ENCODE measurements around the gene CHST2.

Gene CHST2

DNA sequence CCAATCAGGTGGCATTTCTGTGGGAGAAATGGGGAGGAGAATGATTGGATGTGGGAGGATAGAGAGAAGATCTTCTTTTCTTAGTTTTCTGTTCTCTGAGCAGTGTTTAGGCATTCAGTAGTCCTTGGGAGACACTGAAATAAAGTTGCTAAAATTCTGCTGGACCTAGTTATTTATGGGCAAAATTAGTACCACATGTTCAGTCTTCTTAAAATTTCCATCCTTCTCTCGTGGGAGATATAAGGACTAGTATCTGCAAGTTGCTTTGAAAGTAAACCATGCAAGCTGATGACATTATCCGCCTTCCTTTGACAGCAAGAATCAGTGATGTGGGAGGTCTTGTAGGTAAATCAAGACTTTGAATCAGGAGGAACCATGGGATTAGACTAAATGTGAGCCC lies 19.9 kb upstream of the CHST2 start:
- DNase-seq = no peak

- no peak for DNase-seq
Observed at GRCh38 chr3:143100451-143100850, 19.1 kb upstream of the CHST2 start.

DNA sequence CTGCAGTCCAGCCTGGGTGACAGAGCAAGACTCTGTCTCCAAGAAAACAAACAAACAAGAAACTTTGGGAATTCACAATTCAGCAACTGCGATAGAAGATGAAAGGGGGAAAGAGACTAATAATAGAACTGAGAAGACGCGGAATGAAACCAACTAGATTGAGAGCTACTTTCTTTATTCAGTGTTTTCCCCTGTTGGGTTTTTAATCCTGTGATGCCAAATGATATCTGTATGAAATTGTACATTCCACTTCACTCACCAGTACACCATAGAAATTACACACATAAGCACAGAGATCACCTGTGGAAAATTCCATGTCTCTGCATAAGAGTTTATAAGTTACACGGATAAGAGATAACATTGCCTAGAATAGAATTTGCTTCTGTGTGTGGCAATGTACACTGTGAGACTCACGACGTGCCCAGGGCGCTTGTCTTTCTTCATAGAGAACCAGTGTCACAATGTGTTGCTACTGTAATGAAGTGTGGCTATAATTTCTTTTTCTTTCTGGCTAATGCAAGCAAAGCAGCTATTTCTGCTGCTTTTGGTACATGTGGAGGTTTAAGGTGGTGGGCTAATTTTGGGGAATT lies 17.7 kb upstream of the CHST2 start:
- no peak for DNase-seq

- DNase-seq = no peak
Observed at GRCh38 chr3:143103652-143104051, 15.9 kb upstream of the CHST2 start.

DNA sequence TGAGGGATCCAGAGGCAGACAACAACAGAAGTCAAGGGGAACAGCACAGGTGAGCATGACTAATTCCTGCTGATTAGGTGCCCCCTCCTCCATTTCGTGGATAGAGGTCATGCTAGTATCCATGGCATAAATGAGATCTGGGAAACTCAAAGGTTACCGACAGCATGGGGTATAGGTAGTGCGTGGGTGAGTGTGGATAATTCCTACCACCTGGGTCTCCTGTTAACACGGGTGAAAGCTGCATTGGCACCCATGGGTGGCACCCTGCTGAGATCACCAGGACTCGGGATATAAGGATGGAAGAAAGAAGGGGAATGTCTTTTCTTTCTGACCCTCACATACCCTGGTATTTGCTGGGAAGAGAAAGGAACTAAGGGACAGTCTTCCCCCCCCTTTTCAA lies 14.4 kb upstream of the CHST2 start:
- DNase-seq = no peak

DNA sequence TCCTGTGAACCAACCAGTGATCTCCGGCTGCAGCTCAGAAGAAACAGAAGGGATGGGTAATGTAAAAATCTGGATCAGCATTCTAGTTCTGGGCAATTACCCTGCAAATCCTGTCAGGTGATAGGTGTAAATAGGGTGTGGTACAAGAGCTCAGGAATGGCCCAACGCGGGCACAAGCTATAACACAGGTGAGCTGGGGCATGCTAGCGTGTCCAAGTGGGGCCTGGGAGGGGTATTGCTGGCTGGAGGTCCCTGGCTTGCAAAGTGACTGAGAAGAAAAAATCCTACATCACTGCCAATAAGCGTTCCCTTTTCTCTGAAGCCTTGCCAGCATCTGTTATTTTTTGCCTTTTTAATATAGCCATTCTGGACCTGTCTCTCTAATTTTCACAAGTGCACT lies 9.7 kb upstream of the CHST2 start:
- DNase-seq = no peak

DNA sequence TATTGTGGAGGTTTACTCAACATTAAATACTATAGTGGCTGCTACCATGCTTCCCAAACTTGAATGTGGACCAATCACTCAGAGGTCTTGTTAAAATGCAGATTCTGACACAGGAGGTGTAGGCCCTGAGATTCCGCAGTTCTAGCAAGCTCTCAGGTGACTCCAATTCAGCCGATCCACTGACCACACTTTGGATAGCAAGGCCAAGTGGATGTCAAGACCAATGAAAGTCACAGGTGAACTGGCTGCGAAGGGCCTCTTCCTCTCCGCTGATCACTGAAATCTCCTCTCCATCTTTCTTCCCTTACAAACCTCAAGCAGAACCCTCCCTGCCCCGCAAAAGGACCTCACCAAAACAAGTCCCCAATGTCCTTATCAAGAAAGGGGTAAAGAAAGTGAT lies 9.2 kb upstream of the CHST2 start:
- DNase-seq = no peak

DNA sequence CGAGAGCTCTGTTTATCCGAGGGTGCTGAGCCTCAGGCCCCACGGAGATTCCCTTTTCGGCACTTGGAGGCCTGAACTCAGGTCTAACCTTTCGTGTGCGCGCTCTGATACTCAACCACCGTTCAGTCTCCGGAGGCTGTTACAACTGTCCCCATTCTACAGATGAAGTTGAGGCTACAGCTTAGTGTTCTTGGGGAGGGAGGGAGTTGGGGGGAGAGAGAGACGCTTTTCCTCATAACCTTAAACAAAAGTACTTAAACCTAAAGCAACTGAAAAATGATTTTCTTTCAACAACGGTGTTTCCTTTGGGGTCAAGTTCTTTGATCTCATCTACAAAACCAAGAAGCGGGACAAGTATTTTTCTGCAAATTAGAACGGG lies 952 bp upstream of the CHST2 start:
- DNase-seq = no peak

GRCh38 chr3:143119974-143120715 lies 574 bp downstream of the CHST2 start:
- peak; percentile 15 for DNase-seq

DNA sequence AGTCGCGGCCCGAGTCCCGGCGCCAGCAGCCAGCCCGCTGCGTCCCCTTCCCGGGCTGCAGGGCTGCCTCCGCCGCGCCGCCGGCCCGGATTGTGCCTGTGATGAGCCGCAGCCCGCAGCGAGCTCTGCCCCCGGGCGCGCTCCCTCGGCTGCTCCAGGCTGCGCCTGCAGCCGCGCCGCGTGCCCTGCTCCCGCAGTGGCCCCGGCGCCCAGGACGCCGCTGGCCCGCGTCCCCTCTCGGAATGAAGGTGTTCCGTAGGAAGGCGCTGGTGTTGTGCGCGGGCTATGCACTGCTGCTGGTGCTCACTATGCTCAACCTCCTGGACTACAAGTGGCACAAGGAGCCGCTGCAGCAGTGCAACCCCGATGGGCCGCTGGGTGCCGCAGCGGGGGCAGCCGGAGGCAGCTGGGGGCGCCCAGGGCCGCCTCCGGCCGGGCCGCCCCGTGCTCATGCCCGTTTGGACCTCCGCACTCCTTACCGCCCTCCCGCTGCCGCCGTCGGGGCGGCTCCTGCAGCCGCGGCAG lies 1.2 kb downstream of the CHST2 start:
- peak; percentile 54 for DNase-seq

DNA sequence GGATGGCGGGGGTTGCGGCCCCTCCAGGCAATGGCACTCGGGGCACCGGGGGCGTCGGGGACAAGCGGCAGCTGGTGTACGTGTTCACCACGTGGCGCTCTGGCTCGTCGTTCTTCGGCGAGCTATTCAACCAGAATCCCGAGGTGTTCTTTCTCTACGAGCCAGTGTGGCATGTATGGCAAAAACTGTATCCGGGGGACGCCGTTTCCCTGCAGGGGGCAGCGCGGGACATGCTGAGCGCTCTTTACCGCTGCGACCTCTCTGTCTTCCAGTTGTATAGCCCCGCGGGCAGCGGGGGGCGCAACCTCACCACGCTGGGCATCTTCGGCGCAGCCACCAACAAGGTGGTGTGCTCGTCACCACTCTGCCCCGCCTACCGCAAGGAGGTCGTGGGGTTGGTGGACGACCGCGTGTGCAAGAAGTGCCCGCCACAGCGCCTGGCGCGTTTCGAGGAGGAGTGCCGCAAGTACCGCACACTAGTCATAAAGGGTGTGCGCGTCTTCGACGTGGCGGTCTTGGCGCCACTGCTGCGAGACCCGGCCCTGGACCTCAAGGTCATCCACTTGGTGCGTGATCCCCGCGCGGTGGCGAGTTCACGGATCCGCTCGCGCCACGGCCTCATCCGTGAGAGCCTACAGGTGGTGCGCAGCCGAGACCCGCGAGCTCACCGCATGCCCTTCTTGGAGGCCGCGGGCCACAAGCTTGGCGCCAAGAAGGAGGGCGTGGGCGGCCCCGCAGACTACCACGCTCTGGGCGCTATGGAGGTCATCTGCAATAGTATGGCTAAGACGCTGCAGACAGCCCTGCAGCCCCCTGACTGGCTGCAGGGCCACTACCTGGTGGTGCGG lies 1.9 kb downstream of the CHST2 start:
- DNase-seq = peak; percentile 69

DNA sequence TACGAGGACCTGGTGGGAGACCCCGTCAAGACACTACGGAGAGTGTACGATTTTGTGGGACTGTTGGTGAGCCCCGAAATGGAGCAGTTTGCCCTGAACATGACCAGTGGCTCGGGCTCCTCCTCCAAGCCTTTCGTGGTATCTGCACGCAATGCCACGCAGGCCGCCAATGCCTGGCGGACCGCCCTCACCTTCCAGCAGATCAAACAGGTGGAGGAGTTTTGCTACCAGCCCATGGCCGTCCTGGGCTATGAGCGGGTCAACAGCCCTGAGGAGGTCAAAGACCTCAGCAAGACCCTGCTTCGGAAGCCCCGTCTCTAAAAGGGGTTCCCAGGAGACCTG lies 2.5 kb downstream of the CHST2 start:
- no peak for DNase-seq

DNA sequence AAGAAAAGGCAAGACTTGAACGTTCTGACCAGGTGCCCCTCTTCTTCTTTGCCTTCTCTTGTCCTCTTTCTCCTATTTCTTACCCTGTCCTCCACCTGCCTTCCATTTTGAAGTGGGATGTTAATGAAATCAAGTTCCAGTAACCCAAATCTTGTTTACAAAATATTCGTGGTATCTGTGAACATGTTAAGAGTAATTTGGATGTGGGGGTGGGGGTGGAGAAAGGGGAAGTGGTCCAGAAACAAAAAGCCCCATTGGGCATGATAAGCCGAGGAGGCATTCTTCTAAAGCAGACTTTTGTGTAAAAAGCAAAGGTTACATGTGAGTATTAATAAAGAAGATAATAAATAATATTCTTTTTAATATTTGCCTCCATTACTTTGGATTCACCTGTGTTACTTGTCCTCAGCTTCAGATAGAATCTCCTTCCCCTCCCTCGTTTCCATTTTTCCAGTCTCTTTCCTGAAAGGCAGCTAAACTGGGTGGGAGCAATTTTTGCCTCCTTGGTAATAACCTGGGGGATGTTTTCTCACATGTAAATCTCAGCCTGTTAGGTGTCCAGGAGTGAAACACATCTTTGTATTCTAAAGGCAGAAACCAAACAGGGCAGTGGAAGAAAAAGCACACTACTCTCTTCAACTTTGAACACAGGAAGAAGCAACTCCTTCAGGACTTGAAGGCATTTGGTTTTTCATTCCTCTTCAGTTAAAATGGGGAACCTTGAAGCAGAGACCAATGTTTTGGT lies 3.2 kb downstream of the CHST2 start:
- DNase-seq = peak; percentile 36

DNA sequence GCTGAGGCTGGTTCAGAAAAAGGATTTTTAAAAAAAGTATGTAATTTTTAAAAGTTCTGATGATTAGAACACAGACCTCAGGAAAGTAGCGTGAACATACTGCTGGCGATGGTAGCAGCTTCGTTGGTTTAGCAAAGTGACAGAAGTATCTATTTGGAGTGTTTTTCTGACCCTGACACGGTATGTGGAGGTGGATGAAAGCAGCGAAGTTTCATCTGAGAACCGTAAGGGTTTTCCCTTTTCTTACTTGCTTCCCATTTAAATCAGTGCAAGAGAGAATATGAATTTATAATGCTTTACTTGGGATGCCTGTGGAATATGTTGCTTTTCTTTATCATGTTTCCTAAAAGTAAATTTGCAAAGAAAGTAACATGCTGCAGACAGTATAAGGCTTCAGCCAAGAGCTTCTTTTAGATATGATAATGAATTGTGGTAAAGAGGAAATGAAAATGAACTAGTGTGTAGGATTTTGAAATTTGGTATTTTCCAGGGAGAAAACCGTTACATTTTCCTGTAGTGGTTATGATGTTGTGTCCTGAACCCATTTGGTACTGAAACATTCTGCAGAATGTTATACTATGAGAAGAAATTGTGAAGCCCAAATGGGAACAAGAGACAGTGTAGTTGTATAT lies 3.9 kb downstream of the CHST2 start:
- DNase-seq = peak; percentile 85

- no peak for DNase-seq
Observed at GRCh38 chr3:143124601-143125520, 5.3 kb downstream of the CHST2 start.

GRCh38 chr3:143127801-143128200 lies 8.2 kb downstream of the CHST2 start:
- no peak for DNase-seq

DNA sequence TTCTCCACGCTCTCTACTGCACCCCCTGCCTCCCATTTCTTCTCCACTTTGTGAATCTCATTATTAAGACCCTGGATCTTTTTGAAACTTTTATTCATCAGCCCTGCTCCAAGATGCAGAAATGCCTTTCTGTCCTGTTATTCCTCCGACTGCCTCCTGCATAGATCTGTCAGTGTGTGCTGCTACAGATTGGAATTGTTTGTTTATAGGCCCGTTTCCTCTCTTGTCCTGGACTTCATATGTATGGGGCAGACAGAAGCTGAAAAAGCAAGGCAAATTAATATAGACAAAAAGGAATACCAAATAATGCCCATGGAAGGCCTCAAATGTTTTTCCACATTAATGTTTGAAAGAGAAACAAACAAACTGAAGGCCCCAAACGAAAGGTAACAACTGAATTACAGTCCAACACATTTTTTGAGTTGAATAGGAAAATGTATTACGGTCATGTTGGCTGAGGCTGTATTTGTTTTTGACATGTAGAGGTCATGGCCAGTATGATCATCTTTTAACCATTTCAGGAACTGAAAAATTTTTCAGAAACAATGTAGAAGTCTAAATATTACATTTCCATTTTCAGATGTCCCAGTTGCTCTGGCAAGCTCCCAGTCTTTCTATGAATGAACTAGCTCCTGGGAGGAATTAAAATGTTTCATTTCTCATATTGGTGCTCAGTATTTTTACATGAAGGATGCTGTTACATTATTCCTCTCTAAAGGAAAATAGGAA lies 8.8 kb downstream of the CHST2 start:
- no peak for DNase-seq

GRCh38 chr3:143132246-143132980 lies 12.8 kb downstream of the CHST2 start:
- DNase-seq = no peak

DNA sequence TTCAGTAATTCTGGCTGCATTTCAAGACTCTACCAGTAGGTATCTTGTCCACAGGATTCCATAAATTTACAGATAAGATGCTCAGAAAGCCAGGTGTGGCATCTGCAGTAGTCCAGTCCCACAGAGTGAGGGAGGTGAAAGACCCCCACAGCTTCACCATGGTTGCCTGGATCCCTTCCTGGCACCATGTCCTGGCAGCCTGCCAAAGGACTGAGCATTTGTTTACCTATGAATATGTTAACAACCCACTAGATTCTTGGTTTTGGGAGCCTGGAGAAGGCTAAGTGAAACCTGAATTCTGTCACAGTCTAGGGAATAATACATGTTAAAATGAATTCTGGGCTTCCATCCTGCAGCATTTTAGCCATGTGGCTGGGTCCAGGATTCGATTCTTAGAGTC lies 14.9 kb downstream of the CHST2 start:
- DNase-seq = no peak

- peak; percentile 98 for DNase-seq
Observed at GRCh38 chr3:143135150-143135549, 15.6 kb downstream of the CHST2 start.

Data from inflammatory macrophage treated with lipopolysaccharide for 4 hours (primary cell).